ENCODE data around the gene TMEM138.

GRCh38 chr11:61328351-61328750, 33.8 kb upstream of the TMEM138 start:
- TF ChIP-seq EZH2 (IDR thresholded peaks at IDR 0.05) (no peak), CTCF (IDR thresholded peaks at IDR 0.05) (no peak), EZH2phosphoT487 (IDR thresholded peaks at IDR 0.05) (no peak)
